Heart left ventricle (tissue), 16 donors: ENCODE data around the gene NHERF1. TPM values are rescaled to one million over a fixed set of nuclear protein-coding genes. Genes with fewer than 3 reads are reported as not detected.

Experiments
- ATAC-seq, 4 donors: fragments of 200-7000 bp; cut with Tn5 transposase; one replicate each; pipeline ENCODE4 v1.9.1; 2020 to 2022; ENCODE audit warnings: moderate library complexity in 4 of 4, mild to moderate bottlenecking in 3 of 4, moderate number of reproducible peaks in 1 of 4
- DNase-seq, 5 donors: peaks; one replicate each; pipeline ENCODE4 v3.0.0-alpha.2; 2020
- H3K27ac ChIP-seq, 12 donors: fragments of 200-600 bp; sonication (generic) in 4 of 12; one replicate each; pipeline versions ENCODE4 v1.5.0 to v1.8.0; 2016 to 2022; ENCODE audit warnings: mild to moderate bottlenecking in 2 of 12
- H3K27me3 ChIP-seq, 9 donors: fragments of 200-600 bp; sonication (generic) in 2 of 9; one replicate each; pipeline versions ENCODE4 v1.5.1 to v1.8.0; 2016 to 2022; ENCODE audit warnings: mild to moderate bottlenecking in 3 of 9
- H3K36me3 ChIP-seq, 9 donors: fragments of 200-600 bp; sonication (generic) in 2 of 9; one replicate each; pipeline versions ENCODE4 v1.5.0 to v1.8.0; 2018 to 2022; ENCODE audit warnings: mild to moderate bottlenecking in 2 of 9
- H3K4me1 ChIP-seq, 12 donors: fragments of 200-600 bp; sonication (generic) in 4 of 12; one replicate each; pipeline versions ENCODE4 v1.5.0 to v1.8.0; 2016 to 2022; ENCODE audit warnings: mild to moderate bottlenecking in 3 of 12
- H3K4me3 ChIP-seq, 12 donors: fragments of 200-600 bp; sonication (generic) in 4 of 12; one replicate each; pipeline versions ENCODE4 v1.5.0 to v1.8.0; 2017 to 2022; ENCODE audit warnings: mild to moderate bottlenecking in 9 of 12, moderate library complexity in 4 of 12
- H3K9me3 ChIP-seq, 12 donors: fragments of 200-600 bp; sonication (generic) in 4 of 12; one replicate each; pipeline versions ENCODE4 v1.5.0 to v1.8.0; 2016 to 2022; ENCODE audit warnings: mild to moderate bottlenecking in 1 of 12
- CTCF ChIP-seq, 12 donors: fragments of 200-600 bp; sonication (generic) in 4 of 12; IDR thresholded peaks; one replicate each; pipeline versions ENCODE4 v1.5.0 to v1.8.0; 2018 to 2022; ENCODE audit warnings: antibody characterized with exemption in 12 of 12, mild to moderate bottlenecking in 5 of 12
- POLR2A ChIP-seq, 2 donors: fragments of 450-650 bp; IDR thresholded peaks; one replicate each; pipeline ENCODE4 v1.6.1; 2017; ENCODE audit warnings: antibody characterized with exemption in 2 of 2, mild to moderate bottlenecking in 2 of 2, moderate library complexity in 2 of 2
- WGBS, 4 donors: extraction: QIAGEN DNeasy Blood & Tissue Kit in 2 of 4; methylation state at CpG; one replicate each; pipeline versions ENCODE4 v1.1.5 to v1.1.7; 2013 to 2018; 5-methylcytosine and 5-hydroxymethylcytosine counted together
- intact Hi-C, 10 donors: fragments of 100-400 bp; cut with DNase I; formaldehyde crosslinking; loops; one replicate each; pipeline versions ENCODE4 v1.11.1 to v1.14.2; 2022
- polyA plus RNA-seq, 2 donors: library from polyadenylated mRNA; stranded (reverse); fragments of 200-250 nt; gene quantifications; one replicate each; pipeline ENCODE4 v1.2.3, GENCODE V29; 2013
- total RNA-seq, 9 donors: library from RNA; depleted of rRNA in 2 of 9; stranded (reverse); fragments of >200 nt in 2 of 9; fragmentation: NEBNext Ultra II Directional in 3 of 9; extraction: Animal tissue kit (Norgen Biotek cat#: 25700) in 3 of 9; gene quantifications; one replicate each; pipeline versions ENCODE4 v1.1.0 to v1.2.4, GENCODE V29; 2016 to 2023
- donor health status: ischemic (EF 13 %, LVEDD 7.1; RV severe dilation, severe dysfunction).
- donor health status: healthy with polysubstance abuse.
- donor health status: DM: no; HTN: yes; CAD: no.
- donor health status: DM: no; HTN: no; CAD: no.
- donor health status: ischemic (EF 25% LVEDD 6.9; RV normal size, moderate dysfunction).
- donor health status: ischemic (EF 25% LVEDD 5.7; RV mildly dilated, moderate dysfunction).
- donor health status: healthy.
- donor health status: DM: yes; HTN: yes; CAD: no.
- donor health status: ischemic (EF 35%, LVEDD 5.7; RV mildly dilated, moderate dysfunction).
- donor health status: nonischemic (EF 11% LVEDD 7.7; RV severe dilation, severe dysfunction).
- donor health status: DM: yes; HTN: yes; CAD: no.
- donor health status: PGD.
- donor health status: ischemic (EF 29% LVEDD 5.4; RV normal size, mild dysfunction).
- donor health status: nonischemic (EF 23%, LVEDD 6.1; RV moderate dilation, normal function).

Gene NHERF1
- total and polyA plus RNA-seq, 11 donors = 7.5 to 42.2 (median 19.2) TPM

- ATAC-seq (no peak), DNase-seq (no peak)
- TF ChIP-seq POLR2A (IDR thresholded peaks at IDR 0.05) (no peak), CTCF (IDR thresholded peaks at IDR 0.05) (no peak)
- Histone ChIP-seq H3K4me1 (peaks cover 0 to 65% (median 19%) of the 10 kb centered on the region in 12 donors), H3K9me3 (no peaks in the 10 kb centered on the region), H3K36me3 (peaks cover 0 to 26% (median 5%) of the 10 kb centered on the region in 9 donors), H3K27me3 (no peaks in the 10 kb centered on the region), H3K4me3 (no peak overlapping the region), H3K27ac (peak overlapping the region in 1 of 12 donors; percentile 92)
- 63 to 71% (median 67%) methylated on average over 5 of the region's 5 CpGs for WGBS, 4 donors
- intact Hi-C loops = no loop called here
Measured at GRCh38 chr17:74778960-74779359, 30.5 kb downstream of the NHERF1 start.

- H3K36me3 ChIP-seq = peaks cover 0 to 25% (median 5%) of the 10 kb centered on the region in 9 donors
- H3K4me1 ChIP-seq = peaks cover 0 to 59% (median 19%) of the 10 kb centered on the region in 12 donors
- intact Hi-C loops = no loop called here
- H3K27me3 ChIP-seq = no peaks in the 10 kb centered on the region
- H3K9me3 ChIP-seq = no peaks in the 10 kb centered on the region
- TF ChIP-seq POLR2A (IDR thresholded peaks at IDR 0.05) (no peak), CTCF (IDR thresholded peaks at IDR 0.05) (no peak)
- peak overlapping the region in 3 of 12 donors; percentile 30 to 92 (median 49) for H3K27ac ChIP-seq
- ATAC-seq (no peak), DNase-seq (no peak)
- H3K4me3 ChIP-seq = no peak overlapping the region
- 83 to 88% (median 86%) methylated on average over 8 of the region's 8 CpGs for WGBS, 4 donors
Measured at GRCh38 chr17:74779501-74779900, 31.1 kb downstream of the NHERF1 start.

- Histone ChIP-seq H3K36me3 (peaks cover 0 to 27% (median 5%) of the 10 kb centered on the region in 9 donors), H3K4me1 (peaks cover 0 to 54% (median 16%) of the 10 kb centered on the region in 12 donors), H3K27me3 (no peaks in the 10 kb centered on the region), H3K9me3 (no peaks in the 10 kb centered on the region), H3K27ac (peak overlapping the region in 2 of 12 donors; percentile 30 to 92), H3K4me3 (no peak overlapping the region)
- peak in 3 of 4 donors; percentile 15 to 48 (median 41) for ATAC-seq
- intact Hi-C loops = loop anchor here in 2 of 10 donors (5.0 to 10.0 kb wide), 3 partner anchors 33 to 55 kb away; partner anchors contain the start of gene NHERF1 (in 1 of the 2)
- TF ChIP-seq POLR2A (IDR thresholded peaks at IDR 0.05) (no peak), CTCF (IDR thresholded peaks at IDR 0.05) (no peak)
- WGBS, 4 donors = 68 to 75% (median 72%) methylated on average over 11 of the region's 11 CpGs
- DNase-seq = peak in 3 of 5 donors; percentile 46 to 75 (median 51)
Measured at GRCh38 chr17:74779948-74780400, 31.5 kb downstream of the NHERF1 start.

- Histone ChIP-seq H3K27me3 (no peaks in the 10 kb centered on the region), H3K27ac (peak overlapping the region in 2 of 12 donors; percentile 13 to 92), H3K4me1 (peaks cover 0 to 48% (median 9%) of the 10 kb centered on the region in 12 donors), H3K36me3 (peaks cover 0 to 34% (median 6%) of the 10 kb centered on the region in 9 donors), H3K4me3 (no peak overlapping the region), H3K9me3 (no peaks in the 10 kb centered on the region)
- DNase-seq (no peak), ATAC-seq (no peak)
- WGBS, 4 donors = 57 to 69% (median 66%) methylated on average over 7 of the region's 7 CpGs
- no peak for TF ChIP-seq POLR2A (IDR thresholded peaks at IDR 0.05)
- TF ChIP-seq CTCF (IDR thresholded peaks at IDR 0.05) = peak in 7 of 12 donors; percentile 9 to 28 (median 18)
- intact Hi-C loops = loop anchor here in 2 of 10 donors (5.0 to 10.0 kb wide), 3 partner anchors 33 to 56 kb away; partner anchors contain the start of gene NHERF1 (in 1 of the 2)
Measured at GRCh38 chr17:74780443-74781238, 32.2 kb downstream of the NHERF1 start.
